IPS-20b (cell line): Measurements from ENCODE around the gene TTC7B.

Experiments used
- H3K27ac ChIP-seq: one replicate; pipeline ENCODE4 v1.5.1; 2013; ENCODE audit warnings: low read length
- H3K27me3 ChIP-seq: 2 replicates; pipeline ENCODE4 v1.6.1; 2013; ENCODE audit warnings: mild to moderate bottlenecking, low read length, inconsistent platforms; ENCODE audit not compliant: insufficient read depth
- H3K36me3 ChIP-seq: 2 replicates; pipeline ENCODE4 v1.6.1; 2013; ENCODE audit warnings: low read depth, mild to moderate bottlenecking, inconsistent platforms, low read length, moderate library complexity; ENCODE audit not compliant: insufficient read depth
- H3K4me1 ChIP-seq: 2 replicates; pipeline ENCODE4 v1.6.1; 2013; ENCODE audit warnings: mild to moderate bottlenecking, control low read depth, inconsistent platforms, low read length, moderate library complexity; ENCODE audit not compliant: insufficient read depth
- H3K4me3 ChIP-seq: 2 replicates; pipeline ENCODE4 v1.5.1; 2013; ENCODE audit warnings: mild to moderate bottlenecking, low read length, inconsistent platforms
- H3K9ac ChIP-seq: 2 replicates; pipeline ENCODE4 v1.6.1; 2013; ENCODE audit warnings: low read depth, mild to moderate bottlenecking, inconsistent platforms, low read length, moderate library complexity
- H3K9me3 ChIP-seq: 2 replicates; pipeline ENCODE4 v1.6.1; 2013; ENCODE audit warnings: mild to moderate bottlenecking, low read depth, low read length, inconsistent platforms; ENCODE audit not compliant: insufficient read depth

The TTC7B gene

DNA sequence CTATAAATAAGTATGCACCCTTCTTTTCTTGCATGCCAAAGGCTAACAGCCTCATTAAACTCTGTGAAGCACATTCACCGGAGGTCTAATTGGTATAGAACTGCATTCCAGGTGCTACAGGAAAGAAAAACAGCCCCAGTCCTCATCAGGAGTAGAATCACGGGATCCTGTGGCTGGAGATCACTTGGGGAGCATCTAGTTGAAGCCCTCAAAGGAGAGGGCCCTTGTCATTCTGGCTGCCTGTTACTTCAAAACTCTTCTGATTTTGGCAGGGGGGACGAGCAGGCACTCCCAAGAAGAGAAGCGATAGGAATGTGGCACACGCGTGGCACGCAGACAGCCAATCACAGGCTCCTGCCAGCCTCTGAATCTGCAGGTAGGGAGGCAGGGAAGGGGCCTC lies 154.4 kb downstream of the TTC7B start:
- Histone ChIP-seq H3K4me3 (no peak overlapping the region), H3K36me3 (no peaks in the 10 kb centered on the region), H3K9me3 (no peaks in the 10 kb centered on the region), H3K27ac (no peak overlapping the region), H3K27me3 (no peaks in the 10 kb centered on the region), H3K9ac (no peak overlapping the region), H3K4me1 (peaks cover 8% of the 10 kb centered on the region; the same call in 1 of the 2 replicates)

DNA sequence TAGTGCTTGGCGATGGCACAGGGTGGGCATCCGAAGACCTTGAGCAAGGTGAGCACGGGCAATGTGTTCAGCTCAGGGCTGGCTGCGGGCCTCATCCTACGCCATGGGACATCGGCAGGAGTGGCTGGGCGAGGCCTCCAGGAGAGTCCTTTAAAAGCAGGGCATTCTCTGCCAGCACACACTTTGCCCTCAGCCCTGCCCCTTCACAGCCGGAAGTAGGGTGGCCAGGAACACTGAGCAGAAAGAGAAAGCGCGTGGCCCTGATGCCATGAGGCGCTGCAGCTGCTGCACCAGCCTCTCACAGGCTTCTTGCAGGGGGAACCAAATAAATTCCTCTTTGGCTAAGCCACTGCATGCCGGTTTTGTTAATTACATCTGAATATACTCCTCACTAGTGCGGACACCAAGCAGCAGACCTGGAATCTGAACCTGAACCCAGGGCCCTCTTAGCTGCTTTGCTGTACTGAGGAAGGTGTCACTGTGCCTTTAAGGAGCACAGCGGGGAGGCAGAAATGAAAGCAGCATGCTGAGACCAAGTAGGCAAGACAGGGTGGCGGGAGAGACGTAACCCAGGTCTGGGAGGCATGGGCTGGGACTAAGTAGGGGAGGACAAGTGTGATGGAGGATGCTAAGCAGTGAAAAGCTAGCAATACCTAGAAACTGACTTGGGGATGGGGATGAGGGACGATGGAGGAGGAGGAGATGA lies 155.2 kb downstream of the TTC7B start:
- H3K4me1 ChIP-seq = peaks cover 8% of the 10 kb centered on the region; the same call in 1 of the 2 replicates
- no peak overlapping the region for H3K27ac ChIP-seq
- no peaks in the 10 kb centered on the region for H3K27me3 ChIP-seq
- no peak overlapping the region for H3K4me3 ChIP-seq
- H3K9ac ChIP-seq = no peak overlapping the region
- no peaks in the 10 kb centered on the region for H3K36me3 ChIP-seq
- no peaks in the 10 kb centered on the region for H3K9me3 ChIP-seq

DNA sequence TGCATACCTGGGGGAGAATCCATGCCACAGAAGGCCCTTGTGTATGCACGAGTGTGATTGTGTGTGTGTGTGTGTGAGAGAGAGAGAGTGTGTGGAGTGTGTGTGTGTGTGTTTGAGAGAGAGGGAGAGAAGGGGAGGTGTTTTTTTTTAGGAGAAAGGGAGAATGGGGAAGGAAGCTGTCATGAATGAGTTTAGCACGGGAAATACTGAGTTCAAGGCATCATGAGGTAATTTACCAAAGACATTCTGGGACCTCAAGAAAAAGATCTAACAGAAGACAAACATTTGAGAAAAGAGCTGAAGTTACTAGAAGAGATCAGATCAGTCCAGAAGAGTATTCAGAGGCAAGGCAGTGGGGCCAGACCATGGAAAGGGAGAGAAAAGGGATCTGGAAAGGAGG lies 157.1 kb downstream of the TTC7B start:
- Histone ChIP-seq H3K27ac (no peak overlapping the region), H3K27me3 (no peaks in the 10 kb centered on the region), H3K4me3 (no peak overlapping the region), H3K4me1 (peaks cover 8% of the 10 kb centered on the region; the same call in 1 of the 2 replicates), H3K9ac (no peak overlapping the region), H3K9me3 (no peaks in the 10 kb centered on the region), H3K36me3 (no peaks in the 10 kb centered on the region)

DNA sequence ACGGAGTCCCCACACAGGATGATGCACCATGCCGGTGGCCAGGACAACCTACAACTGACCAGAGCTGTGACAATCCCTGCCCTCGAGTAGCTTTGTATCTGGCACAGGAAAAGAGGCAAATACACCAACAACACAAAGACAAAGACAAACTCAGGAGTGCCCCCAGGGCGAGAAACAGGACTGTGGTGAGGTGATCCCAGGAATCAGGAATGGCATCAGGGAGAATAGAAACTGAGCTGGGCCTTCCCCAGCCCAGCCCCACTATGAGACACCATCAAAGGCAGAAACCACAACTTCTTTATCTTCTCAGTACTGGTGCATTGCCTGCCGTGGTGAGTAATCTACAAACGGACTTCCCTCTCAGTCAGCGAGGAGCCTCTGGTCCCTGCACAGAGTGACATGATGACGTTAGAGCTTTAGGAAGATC lies 157.7 kb downstream of the TTC7B start:
- Histone ChIP-seq H3K27ac (no peak overlapping the region), H3K36me3 (no peaks in the 10 kb centered on the region), H3K4me3 (no peak overlapping the region), H3K27me3 (no peaks in the 10 kb centered on the region), H3K9me3 (no peaks in the 10 kb centered on the region), H3K4me1 (peaks cover 8% of the 10 kb centered on the region; the same call in 1 of the 2 replicates), H3K9ac (no peak overlapping the region)

DNA sequence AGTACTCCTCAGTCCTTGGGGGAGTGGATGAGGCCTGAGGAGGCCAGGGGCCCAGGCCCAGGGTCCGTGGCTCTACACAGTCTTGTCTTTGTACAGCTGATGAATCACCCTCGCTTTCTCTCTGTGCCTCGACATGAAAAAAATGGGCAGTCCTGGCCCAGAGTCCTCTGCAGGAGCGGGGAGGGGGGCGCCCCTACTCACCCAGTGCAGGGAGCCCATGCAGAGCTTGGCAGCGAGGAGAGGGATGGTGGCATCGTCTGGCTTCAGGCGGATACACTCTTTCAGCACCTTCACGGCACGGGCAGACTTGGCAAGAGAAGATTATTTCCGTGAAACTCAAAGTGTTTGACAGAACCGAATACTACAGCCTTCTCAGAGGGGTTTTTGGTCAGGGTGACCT lies 159.3 kb downstream of the TTC7B start:
- H3K4me1 ChIP-seq = peaks cover 10% of the 10 kb centered on the region; the same call in 1 of the 2 replicates
- H3K27me3 ChIP-seq = no peaks in the 10 kb centered on the region
- H3K9ac ChIP-seq = no peak overlapping the region
- H3K27ac ChIP-seq = no peak overlapping the region
- H3K4me3 ChIP-seq = no peak overlapping the region
- H3K9me3 ChIP-seq = no peaks in the 10 kb centered on the region
- H3K36me3 ChIP-seq = no peaks in the 10 kb centered on the region

DNA sequence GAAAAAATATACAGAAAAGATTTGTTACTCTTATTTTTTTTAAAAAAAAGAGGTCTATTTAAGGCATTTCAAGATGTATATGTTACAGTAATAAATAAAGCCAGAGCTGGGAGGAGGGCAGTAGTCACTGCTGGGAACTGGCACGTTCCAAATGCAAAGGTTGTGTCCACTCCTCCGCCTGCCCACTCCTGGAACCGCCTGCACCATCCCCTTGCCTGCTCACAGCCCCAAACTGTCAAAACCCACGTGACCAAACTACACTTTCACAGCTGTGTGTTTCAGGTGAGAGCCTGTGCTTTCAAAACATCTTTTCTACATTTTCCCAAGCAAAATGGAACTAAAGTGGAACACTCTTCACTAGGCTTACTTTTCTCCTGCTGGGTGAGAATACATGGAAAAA lies 160.4 kb downstream of the TTC7B start:
- Histone ChIP-seq H3K27me3 (no peaks in the 10 kb centered on the region), H3K9ac (no peak overlapping the region), H3K27ac (no peak overlapping the region), H3K4me1 (peaks cover 9% of the 10 kb centered on the region; the same call in 1 of the 2 replicates), H3K4me3 (no peak overlapping the region), H3K9me3 (no peaks in the 10 kb centered on the region), H3K36me3 (no peaks in the 10 kb centered on the region)

DNA sequence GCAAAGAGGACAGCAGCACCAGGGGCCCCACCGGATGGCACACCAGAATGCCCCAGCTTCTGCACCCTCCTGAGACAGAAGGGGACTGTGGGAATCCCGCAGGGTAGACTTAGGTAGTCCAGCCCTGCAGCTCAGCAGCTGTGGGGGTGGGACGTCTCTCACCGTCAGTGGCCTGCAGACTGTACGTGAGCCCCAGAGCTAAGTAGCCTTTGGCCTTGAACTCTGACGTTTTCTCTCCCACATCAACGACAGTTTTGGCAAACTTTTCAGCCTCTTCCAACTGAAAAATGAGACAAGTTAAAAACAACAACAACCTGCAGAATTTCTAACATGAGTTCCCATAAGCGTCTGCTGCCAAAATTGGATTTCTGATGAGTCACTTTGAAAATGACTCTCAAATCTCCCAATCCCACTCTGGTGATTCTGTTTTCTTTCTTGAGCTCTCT lies 161.4 kb downstream of the TTC7B start:
- no peaks in the 10 kb centered on the region for H3K9me3 ChIP-seq
- H3K4me1 ChIP-seq = peaks cover 9% of the 10 kb centered on the region; the same call in 1 of the 2 replicates
- no peaks in the 10 kb centered on the region for H3K27me3 ChIP-seq
- no peak overlapping the region for H3K27ac ChIP-seq
- no peak overlapping the region for H3K4me3 ChIP-seq
- no peaks in the 10 kb centered on the region for H3K36me3 ChIP-seq
- H3K9ac ChIP-seq = no peak overlapping the region

DNA sequence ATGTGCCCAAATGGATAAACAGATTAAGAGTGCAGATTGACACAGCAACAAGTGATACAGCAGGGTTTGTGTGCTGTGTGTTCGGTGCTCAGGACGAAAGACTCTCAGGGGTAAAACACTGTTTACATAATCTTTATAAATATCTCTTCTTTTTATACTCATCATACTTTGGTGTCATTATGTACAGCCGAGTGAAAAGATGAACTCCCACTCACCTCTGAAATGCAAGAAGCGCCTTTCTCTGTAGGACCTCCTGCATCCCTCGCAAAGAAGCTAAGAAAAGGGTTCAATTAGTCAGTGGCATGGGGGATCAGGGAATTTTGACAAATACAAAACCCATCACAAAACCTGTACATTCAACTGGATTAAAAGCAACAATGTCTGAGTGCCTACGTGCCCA lies 163.6 kb downstream of the TTC7B start:
- H3K27me3 ChIP-seq = no peaks in the 10 kb centered on the region
- no peak overlapping the region for H3K4me3 ChIP-seq
- H3K9me3 ChIP-seq = no peaks in the 10 kb centered on the region
- H3K27ac ChIP-seq = no peak overlapping the region
- no peaks in the 10 kb centered on the region for H3K36me3 ChIP-seq
- peaks cover 13% of the 10 kb centered on the region; the same call in 1 of the 2 replicates for H3K4me1 ChIP-seq
- H3K9ac ChIP-seq = no peak overlapping the region

DNA sequence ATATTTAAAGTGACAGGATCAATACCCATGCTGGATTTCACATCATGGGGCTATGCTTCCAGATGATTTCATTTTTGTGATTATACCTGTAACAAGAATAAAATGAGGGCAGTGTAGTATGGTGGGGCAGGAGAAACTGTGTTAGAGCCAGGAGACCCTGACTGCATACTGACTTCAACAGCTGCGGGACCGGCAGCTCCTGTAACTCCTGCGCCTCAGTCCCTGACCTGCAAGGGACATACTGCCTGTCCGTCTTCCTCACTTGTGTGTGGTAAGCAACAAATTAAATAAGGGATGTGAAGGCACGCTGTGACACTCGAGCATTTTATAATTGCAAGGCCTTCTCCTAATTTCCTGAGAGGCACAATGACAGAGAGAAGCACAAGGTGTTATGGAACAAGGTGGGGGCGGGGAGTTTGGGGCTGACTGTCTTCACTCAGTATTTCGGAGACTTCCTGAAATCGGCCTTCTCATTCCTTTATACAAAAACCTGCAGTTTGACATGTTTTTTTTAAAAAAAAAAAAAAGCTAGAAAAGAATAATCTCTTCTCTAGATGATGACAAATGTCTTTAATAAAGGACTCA lies 164.2 kb downstream of the TTC7B start:
- no peaks in the 10 kb centered on the region for H3K36me3 ChIP-seq
- no peaks in the 10 kb centered on the region for H3K27me3 ChIP-seq
- H3K4me1 ChIP-seq = peaks cover 13% of the 10 kb centered on the region; the same call in 1 of the 2 replicates
- no peak overlapping the region for H3K27ac ChIP-seq
- H3K4me3 ChIP-seq = no peak overlapping the region
- peak overlapping the region; percentile 25; the same call in 1 of the 2 replicates for H3K9ac ChIP-seq
- H3K9me3 ChIP-seq = no peaks in the 10 kb centered on the region

DNA sequence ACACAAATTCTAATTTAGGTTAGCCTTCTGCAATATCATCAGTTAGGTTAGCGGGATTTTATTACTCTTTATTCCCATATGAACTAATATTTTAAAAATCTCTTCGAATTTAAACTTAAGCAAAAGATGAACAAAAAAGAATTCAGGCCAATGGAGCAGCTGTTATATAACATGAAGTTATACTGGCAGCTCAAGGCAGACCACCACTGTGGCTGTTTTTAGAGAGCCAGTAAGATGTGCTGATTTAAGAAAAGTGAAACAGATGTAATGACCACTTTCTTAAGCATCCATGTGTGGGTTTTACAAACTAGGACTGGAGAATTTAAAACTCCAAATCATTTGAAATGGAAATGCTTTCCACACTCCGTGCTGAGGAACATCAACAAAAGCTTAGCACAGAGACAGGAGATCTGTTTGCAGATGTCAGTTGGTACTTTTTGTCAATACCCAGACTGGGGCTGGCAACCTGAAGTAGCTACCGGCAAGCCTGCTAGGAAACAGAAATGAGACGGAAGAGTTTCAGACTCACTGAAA lies 164.9 kb downstream of the TTC7B start:
- Histone ChIP-seq H3K9me3 (no peaks in the 10 kb centered on the region), H3K9ac (peak overlapping the region; percentile 25; the same call in 1 of the 2 replicates), H3K4me1 (peaks cover 15% of the 10 kb centered on the region), H3K36me3 (no peaks in the 10 kb centered on the region), H3K27ac (no peak overlapping the region), H3K27me3 (no peaks in the 10 kb centered on the region), H3K4me3 (no peak overlapping the region)

DNA sequence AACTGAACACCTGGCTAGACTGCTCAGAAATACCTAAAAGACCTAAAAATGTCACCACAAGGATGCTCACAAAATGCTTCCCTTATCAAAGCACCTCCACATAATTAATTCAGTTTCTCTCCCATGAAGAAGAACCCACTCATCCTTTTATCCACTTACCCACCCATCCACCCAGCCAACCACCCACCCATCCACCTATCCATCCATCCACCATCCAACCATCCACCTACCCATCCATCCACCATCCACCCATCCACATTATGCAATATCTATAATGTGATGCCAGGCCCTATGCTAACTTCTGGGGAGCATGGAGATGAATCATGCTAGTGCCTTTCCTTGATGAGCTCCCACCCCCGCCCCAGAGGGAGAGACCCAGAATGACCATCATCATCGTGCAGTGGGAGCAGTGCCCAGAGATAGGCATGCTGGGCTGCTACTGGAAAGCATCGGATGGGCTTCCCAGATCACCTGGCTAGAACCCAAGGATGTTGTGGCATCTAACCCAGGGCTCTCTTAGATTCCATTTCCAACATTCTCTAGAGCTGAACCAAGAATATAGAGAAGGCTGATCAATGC lies 166.6 kb downstream of the TTC7B start:
- no peaks in the 10 kb centered on the region for H3K27me3 ChIP-seq
- H3K36me3 ChIP-seq = no peaks in the 10 kb centered on the region
- H3K9ac ChIP-seq = no peak overlapping the region
- H3K4me1 ChIP-seq = peaks cover 25% of the 10 kb centered on the region
- no peak overlapping the region for H3K27ac ChIP-seq
- H3K4me3 ChIP-seq = no peak overlapping the region
- no peaks in the 10 kb centered on the region for H3K9me3 ChIP-seq
